Left ventricle myocardium inferior (tissue), 1 donor: ENCODE measurements around the gene OR2A5. TPM values are rescaled to one million over a fixed set of nuclear protein-coding genes. Genes with fewer than 3 reads are reported as not detected.

Experiments used
- DNase-seq: peaks from one replicate; pipeline ENCODE4 v3.0.0-alpha.2; 2020
- H3K27ac ChIP-seq: fragments of 200-600 bp; replicated peaks from 2 replicates; pipeline ENCODE4 v1.8.0; 2021
- H3K27me3 ChIP-seq: fragments of 200-600 bp; 2 replicates; pipeline ENCODE4 v1.8.0; 2021; ENCODE audit warnings: low read depth
- H3K36me3 ChIP-seq: fragments of 200-600 bp; 2 replicates; pipeline ENCODE4 v1.8.0; 2021
- H3K4me1 ChIP-seq: fragments of 200-600 bp; 2 replicates; pipeline ENCODE4 v1.8.0; 2021
- H3K4me3 ChIP-seq: fragments of 200-600 bp; 2 replicates; pipeline ENCODE4 v1.8.0; 2021; ENCODE audit warnings: mild to moderate bottlenecking, moderate library complexity
- H3K9me3 ChIP-seq: fragments of 200-600 bp; replicated peaks from 2 replicates; pipeline ENCODE4 v1.8.0; 2021
- intact Hi-C: fragments of 100-400 bp; cut with micrococcal nuclease; formaldehyde crosslinking; loops from one replicate; pipeline ENCODE4 v1.11.0; 2022
- total RNA-seq: library from RNA; stranded (reverse); fragmentation: NEBNext Ultra II Directional; extraction: Animal tissue kit (Norgen Biotek cat#: 25700); gene quantifications from one replicate; pipeline ENCODE4 v1.2.1, GENCODE V29; 2021
- TF ChIP-seq, protein P1 (sequence below): fragments of 200-600 bp; IDR thresholded peaks from 2 replicates; pipeline ENCODE4 v1.8.0; 2021; ENCODE audit warnings: antibody characterized with exemption, mild to moderate bottlenecking, borderline replicate concordance
- donor health status: DM: no; HTN: yes; CAD: no; lungs with severe emphysema.

OR2A5 gene
- total RNA-seq, 1 donor from 2014 or later = not detected

DNA sequence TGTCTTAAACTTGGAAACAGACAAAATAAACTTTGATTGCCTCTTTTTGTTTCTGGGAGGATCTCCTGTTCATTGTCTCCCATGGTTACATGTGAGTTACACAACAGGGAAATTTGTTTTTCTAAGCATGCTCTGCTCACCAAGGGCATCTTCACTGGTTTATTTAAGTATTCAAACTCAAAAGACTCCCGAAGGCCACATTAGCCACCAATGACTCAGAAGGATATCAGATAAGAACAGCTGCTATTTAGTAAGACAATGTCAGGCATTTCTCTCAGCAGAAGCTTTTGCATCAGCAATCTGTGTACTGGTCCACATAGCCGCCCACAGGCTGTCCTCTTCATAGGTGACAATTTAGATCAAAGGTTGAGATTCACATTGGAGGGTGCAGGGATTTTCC lies 29.3 kb upstream of the OR2A5 start:
- TF ChIP-seq, protein P1, sequence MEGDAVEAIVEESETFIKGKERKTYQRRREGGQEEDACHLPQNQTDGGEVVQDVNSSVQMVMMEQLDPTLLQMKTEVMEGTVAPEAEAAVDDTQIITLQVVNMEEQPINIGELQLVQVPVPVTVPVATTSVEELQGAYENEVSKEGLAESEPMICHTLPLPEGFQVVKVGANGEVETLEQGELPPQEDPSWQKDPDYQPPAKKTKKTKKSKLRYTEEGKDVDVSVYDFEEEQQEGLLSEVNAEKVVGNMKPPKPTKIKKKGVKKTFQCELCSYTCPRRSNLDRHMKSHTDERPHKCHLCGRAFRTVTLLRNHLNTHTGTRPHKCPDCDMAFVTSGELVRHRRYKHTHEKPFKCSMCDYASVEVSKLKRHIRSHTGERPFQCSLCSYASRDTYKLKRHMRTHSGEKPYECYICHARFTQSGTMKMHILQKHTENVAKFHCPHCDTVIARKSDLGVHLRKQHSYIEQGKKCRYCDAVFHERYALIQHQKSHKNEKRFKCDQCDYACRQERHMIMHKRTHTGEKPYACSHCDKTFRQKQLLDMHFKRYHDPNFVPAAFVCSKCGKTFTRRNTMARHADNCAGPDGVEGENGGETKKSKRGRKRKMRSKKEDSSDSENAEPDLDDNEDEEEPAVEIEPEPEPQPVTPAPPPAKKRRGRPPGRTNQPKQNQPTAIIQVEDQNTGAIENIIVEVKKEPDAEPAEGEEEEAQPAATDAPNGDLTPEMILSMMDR = no peak
- peaks cover 3% of the 10 kb centered on the region for H3K9me3 ChIP-seq
- H3K36me3 ChIP-seq = no peaks in the 10 kb centered on the region
- H3K27ac ChIP-seq = peak overlapping the region; percentile 73
- no peaks in the 10 kb centered on the region for H3K27me3 ChIP-seq
- no peak for DNase-seq
- intact Hi-C loops = no loop called here
- H3K4me3 ChIP-seq = no peak overlapping the region
- peaks cover 13% of the 10 kb centered on the region for H3K4me1 ChIP-seq

DNA sequence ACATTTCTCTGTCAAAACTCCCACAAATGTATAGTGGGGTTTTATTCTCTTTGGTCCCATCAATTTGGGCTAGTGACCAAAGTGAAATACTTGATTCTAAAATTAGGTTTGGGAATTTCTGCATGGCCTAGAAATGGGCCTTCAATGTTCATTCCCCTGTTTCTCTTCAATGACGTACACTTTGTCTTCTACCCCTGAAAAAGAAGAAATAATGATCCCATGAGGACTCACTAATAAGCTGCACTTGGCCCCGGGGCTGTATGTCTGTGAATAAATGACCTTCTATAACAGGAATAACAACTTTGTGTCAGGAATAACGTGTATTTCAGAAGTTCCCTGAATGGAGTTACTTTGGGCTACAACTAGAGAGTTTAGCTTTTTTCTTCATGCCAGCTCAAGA lies 28.4 kb upstream of the OR2A5 start:
- peak overlapping the region; percentile 73 for H3K27ac ChIP-seq
- peaks cover 13% of the 10 kb centered on the region for H3K4me1 ChIP-seq
- no peaks in the 10 kb centered on the region for H3K9me3 ChIP-seq
- no peaks in the 10 kb centered on the region for H3K36me3 ChIP-seq
- DNase-seq = peak; percentile 18
- no peaks in the 10 kb centered on the region for H3K27me3 ChIP-seq
- H3K4me3 ChIP-seq = no peak overlapping the region
- intact Hi-C loops = no loop called here
- TF ChIP-seq, protein P1 = no peak

DNA sequence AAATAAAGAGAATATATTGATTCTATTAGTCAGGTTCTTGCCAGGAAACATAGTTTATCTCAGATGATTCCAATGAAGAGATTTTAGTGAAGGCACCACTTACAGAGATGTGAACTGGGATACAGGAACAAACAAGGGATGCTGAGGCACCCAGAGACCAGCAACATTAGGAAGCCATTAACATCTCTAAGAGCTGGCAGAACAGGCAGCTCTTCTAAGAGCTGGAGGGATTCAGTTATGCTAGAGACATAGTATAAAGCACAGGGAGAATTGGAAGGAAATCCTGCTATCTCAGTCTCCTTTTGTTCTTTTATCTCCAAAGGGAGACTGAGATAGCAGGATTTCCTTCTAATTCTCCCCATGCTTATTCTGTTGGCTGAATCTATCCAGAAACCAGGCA lies 26.6 kb upstream of the OR2A5 start:
- H3K4me1 ChIP-seq = peaks cover 13% of the 10 kb centered on the region
- intact Hi-C loops = no loop called here
- no peak for DNase-seq
- no peaks in the 10 kb centered on the region for H3K9me3 ChIP-seq
- no peak overlapping the region for H3K4me3 ChIP-seq
- no peak overlapping the region for H3K27ac ChIP-seq
- no peaks in the 10 kb centered on the region for H3K36me3 ChIP-seq
- TF ChIP-seq, protein P1 = no peak
- H3K27me3 ChIP-seq = no peaks in the 10 kb centered on the region

DNA sequence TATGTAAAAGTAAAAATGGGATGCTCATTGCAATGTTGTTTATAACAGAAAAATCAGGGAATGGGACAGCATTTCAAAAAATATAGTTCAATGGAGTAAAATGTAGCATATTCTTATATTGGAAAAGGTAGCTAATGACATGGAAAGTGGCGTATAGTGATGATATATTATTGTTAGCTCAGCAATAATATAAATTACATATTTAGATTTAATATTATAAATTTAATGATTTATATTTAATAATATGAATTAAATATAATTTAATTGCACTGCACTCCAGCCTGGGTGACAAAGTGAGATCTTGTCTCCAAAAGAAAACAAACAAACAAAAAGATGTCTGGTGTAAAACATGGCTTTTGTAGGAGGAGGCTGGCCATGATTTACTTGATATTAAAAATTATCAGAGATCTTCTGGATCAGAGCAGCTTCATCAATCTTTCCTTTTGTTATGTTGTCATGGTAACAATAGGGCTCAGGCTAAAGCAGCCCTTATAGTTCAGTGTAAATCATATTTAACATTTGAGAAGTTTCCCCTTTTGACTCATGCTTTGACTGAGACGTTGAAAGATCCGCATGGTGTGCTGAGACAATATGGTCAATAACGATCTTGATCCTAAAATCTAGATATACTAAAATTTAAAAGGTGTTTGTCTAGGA lies 25.4 kb upstream of the OR2A5 start:
- Histone ChIP-seq H3K36me3 (no peaks in the 10 kb centered on the region), H3K4me1 (peaks cover 13% of the 10 kb centered on the region), H3K4me3 (no peak overlapping the region), H3K9me3 (no peaks in the 10 kb centered on the region), H3K27ac (no peak overlapping the region), H3K27me3 (no peaks in the 10 kb centered on the region)
- TF ChIP-seq, protein P1 = no peak
- no peak for DNase-seq
- intact Hi-C loops = no loop called here

DNA sequence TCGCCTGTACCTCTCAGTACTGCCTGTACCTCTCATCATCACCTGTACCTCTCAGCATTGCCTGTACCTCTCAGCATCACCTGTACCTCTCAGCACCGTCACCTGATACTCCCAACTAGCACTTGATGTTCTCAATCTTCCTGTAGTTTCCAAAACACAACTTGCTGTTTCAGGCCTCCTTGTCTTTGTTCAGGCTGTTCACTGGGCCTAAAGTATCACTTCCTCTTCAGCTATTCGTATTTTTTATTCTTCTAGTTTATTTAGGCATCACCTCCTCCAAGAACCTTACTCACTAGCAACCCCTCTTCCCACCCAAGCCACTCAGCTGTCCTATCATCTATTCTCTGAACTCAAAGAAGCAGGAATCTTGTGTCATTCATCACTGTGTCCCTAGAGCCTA lies 24.5 kb upstream of the OR2A5 start:
- no peak overlapping the region for H3K27ac ChIP-seq
- H3K27me3 ChIP-seq = no peaks in the 10 kb centered on the region
- intact Hi-C loops = no loop called here
- no peaks in the 10 kb centered on the region for H3K36me3 ChIP-seq
- TF ChIP-seq, protein P1 = no peak
- no peak for DNase-seq
- peaks cover 11% of the 10 kb centered on the region for H3K4me1 ChIP-seq
- no peak overlapping the region for H3K4me3 ChIP-seq
- H3K9me3 ChIP-seq = no peaks in the 10 kb centered on the region
